ENCODE measurements around the gene NPL.

DNA sequence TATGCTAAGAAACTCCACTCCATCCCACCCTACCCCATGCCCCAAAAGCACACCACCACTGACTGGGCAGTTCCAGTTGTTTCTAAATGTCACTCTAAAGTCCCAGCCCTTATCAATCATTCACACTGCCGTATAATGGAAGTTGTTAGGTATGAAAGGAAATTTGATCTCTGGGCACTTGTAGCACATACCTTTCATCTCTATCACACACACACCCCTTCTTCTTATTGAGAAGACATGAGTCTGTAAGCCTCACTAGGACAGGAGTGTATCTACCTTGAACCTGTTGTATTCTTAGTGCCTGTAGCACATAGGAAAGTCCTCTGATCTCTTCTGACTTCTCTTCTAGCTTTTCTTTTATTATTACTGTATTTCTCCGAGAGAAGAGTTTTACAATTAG, 27.3 kb downstream of the NPL start:
- TF ChIP-seq GATA2 (IDR thresholded peaks at IDR 0.05; ENCODE audit: insufficient read depth, insufficient read length, low read depth, low read length) (no peak), POLR2AphosphoS5 (IDR thresholded peaks at IDR 0.05; ENCODE audit: insufficient read depth, low read depth, low read length) (no peak), CTCF (IDR thresholded peaks at IDR 0.05; ENCODE audit: extremely low read depth in 1 of 2, insufficient read depth in 1 of 2, low read depth in 1 of 2, low read length in 2 of 2) (no peak), EZH2 (IDR thresholded peaks at IDR 0.05; ENCODE audit: borderline replicate concordance, low read depth, low read length, severe bottlenecking) (no peak)
- TF ChIP-seq, protein P1, sequence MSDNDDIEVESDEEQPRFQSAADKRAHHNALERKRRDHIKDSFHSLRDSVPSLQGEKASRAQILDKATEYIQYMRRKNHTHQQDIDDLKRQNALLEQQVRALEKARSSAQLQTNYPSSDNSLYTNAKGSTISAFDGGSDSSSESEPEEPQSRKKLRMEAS (IDR thresholded peaks at IDR 0.05; ENCODE audit: insufficient read depth, insufficient read length), result no peak
